Activated T-helper 17 cell treated with anti-CD3 and anti-CD28 coated beads, Interleukin-2, amount 50 U/mL, for 72 hours (primary cell): ENCODE results near the gene ANKRD30A. TPM values are rescaled to one million over a fixed set of nuclear protein-coding genes. Genes with fewer than 3 reads are reported as not detected.
"Not testable (repeated sequence)": the region's sequence is repeated elsewhere in the genome, so short reads cannot be mapped to it uniquely, and the experiment has no call there.

ENCODE experiments used
- ATAC-seq: fragments of 150-1000 bp; cut with Tn5 transposase; replicated peaks from 2 replicates; pipeline ENCODE4 v1.10.0; 2021; ENCODE audit warnings: mild to moderate bottlenecking, moderate library complexity
- H3K27ac Mint-ChIP-seq: one replicate; pipeline ENCODE4 v1.8.0; 2022; ENCODE audit warnings: mixed read lengths
- H3K27me3 Mint-ChIP-seq: one replicate; pipeline ENCODE4 v1.8.0; 2022; ENCODE audit warnings: mixed read lengths
- H3K36me3 Mint-ChIP-seq: one replicate; pipeline ENCODE4 v1.8.0; 2022; ENCODE audit warnings: low read depth, mild to moderate bottlenecking, mixed read lengths
- H3K4me1 Mint-ChIP-seq: one replicate; pipeline ENCODE4 v1.8.0; 2022; ENCODE audit warnings: mixed read lengths
- H3K4me3 Mint-ChIP-seq: one replicate; pipeline ENCODE4 v1.8.0; 2022; ENCODE audit warnings: mild to moderate bottlenecking, mixed read lengths
- H3K9me3 Mint-ChIP-seq: one replicate; pipeline ENCODE4 v1.8.0; 2022; ENCODE audit warnings: mixed read lengths
- total RNA-seq, 2 donors: library from RNA; stranded (reverse); gene quantifications; one replicate each; pipeline ENCODE4 v1.2.3, GENCODE V29; 2022

The ANKRD30A gene
- total RNA-seq, 2 donors from 2014 or later: not detected

DNA sequence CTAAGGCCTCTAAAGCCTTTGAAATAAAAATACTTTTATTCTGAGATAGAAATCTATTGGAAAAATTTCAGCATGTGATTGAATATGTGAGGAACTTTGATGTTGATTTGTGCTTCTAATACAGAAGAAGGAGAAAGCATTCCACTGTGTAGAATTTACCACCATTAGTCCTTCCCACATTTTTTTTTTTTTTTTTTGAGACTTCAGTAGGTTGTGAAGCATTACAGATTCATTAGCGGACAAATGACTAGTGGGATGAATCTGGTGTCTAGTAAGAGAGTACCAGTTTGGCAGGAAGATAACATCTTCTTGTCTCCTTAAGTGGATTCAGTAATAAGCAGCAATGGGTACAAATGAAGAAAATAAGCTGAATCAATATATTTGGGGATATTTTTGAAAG, 95.5 kb downstream of the ANKRD30A start:
- Mint-ChIP-seq H3K36me3 (no peaks in the 10 kb centered on the region), H3K4me1 (no peaks in the 10 kb centered on the region), H3K4me3 (no peak overlapping the region), H3K9me3 (peaks cover 8% of the 10 kb centered on the region), H3K27ac (no peak overlapping the region), H3K27me3 (no peaks in the 10 kb centered on the region)
- no peak for ATAC-seq

GRCh38 chr10:37222046-37222445, 96.6 kb downstream of the ANKRD30A start:
- no peak overlapping the region for H3K4me3 Mint-ChIP-seq
- ATAC-seq: no peak
- H3K27ac Mint-ChIP-seq: no peak overlapping the region
- H3K36me3 Mint-ChIP-seq: no peaks in the 10 kb centered on the region
- no peaks in the 10 kb centered on the region for H3K27me3 Mint-ChIP-seq
- peaks cover 8% of the 10 kb centered on the region for H3K9me3 Mint-ChIP-seq
- no peaks in the 10 kb centered on the region for H3K4me1 Mint-ChIP-seq

DNA sequence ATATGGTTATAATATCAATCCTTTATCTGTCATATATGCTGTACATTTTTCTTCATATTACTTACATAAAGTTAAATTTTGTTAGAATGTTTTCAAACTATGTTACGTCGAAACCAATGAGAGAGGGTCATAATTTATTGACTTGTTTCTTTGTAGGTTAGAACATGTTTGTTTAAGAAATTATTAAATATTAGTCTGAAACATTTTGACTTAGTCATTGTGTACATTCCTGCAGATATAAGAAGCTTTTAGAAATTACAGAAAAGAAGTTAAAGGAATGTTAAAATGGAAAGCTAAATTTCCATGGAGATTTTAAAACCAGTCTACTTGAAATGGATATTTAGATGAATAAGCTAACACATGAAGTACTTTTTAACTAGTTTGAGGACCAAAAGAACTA, 99.8 kb downstream of the ANKRD30A start:
- H3K36me3 Mint-ChIP-seq: no peaks in the 10 kb centered on the region
- no peak for ATAC-seq
- H3K9me3 Mint-ChIP-seq: peaks cover 12% of the 10 kb centered on the region
- H3K4me1 Mint-ChIP-seq: no peaks in the 10 kb centered on the region
- no peak overlapping the region for H3K27ac Mint-ChIP-seq
- no peak overlapping the region for H3K4me3 Mint-ChIP-seq
- no peaks in the 10 kb centered on the region for H3K27me3 Mint-ChIP-seq

DNA sequence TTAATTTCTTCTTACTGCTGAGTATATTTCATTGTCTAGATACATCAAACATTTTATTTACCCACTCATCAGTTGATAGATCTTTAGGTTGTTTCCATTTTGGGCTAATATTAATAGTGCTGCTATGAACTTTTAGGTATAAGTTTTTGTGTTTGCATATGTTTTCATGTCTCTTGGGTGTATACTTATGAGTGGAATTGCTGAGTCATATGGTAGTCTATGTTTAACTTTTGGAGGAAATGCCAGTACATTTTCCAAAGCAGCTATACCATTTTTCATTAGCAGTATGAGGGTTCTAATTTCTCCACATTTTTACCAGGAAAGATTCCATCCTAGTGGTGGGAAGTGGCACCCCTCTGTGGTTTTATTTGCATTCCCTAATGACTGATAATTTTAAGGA, 101.1 kb downstream of the ANKRD30A start:
- Mint-ChIP-seq H3K27me3 (no peaks in the 10 kb centered on the region), H3K4me3 (no peak overlapping the region), H3K27ac (no peak overlapping the region), H3K36me3 (no peaks in the 10 kb centered on the region), H3K4me1 (no peaks in the 10 kb centered on the region), H3K9me3 (peaks cover 12% of the 10 kb centered on the region)
- no peak for ATAC-seq

- Mint-ChIP-seq H3K4me1 (no peaks in the 10 kb centered on the region), H3K36me3 (no peaks in the 10 kb centered on the region)
Observed at GRCh38 chr10:37234692-37235091, 109.3 kb downstream of the ANKRD30A start.

DNA sequence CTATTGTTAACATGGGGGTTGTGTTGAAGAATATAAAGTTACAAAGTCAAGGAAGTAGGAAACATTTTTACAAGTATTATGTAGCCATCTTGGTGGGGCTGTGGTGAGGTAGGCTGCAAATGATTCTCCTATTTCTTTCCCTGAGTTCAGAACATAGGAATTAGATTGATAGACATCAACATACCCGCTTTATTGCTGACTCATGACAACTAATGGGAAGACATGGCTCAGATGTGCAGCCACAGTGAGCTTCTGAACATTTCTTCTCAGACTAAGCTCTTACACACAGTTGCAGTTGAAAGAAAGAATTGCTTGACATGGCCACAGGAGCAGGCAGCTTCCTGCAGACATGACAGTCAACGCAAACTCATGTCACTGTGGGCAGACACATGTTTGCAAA, 110.7 kb downstream of the ANKRD30A start:
- Mint-ChIP-seq H3K4me3 (no peak overlapping the region), H3K36me3 (no peaks in the 10 kb centered on the region), H3K4me1 (no peaks in the 10 kb centered on the region), H3K27ac (no peak overlapping the region), H3K9me3 (peaks cover 4% of the 10 kb centered on the region), H3K27me3 (no peaks in the 10 kb centered on the region)
- ATAC-seq: no peak

More at GRCh38 chr10:37234692-37235091, 109.3 kb downstream of the ANKRD30A start:
- Mint-ChIP-seq H3K4me3 (no peak overlapping the region), H3K27me3 (no peaks in the 10 kb centered on the region), H3K9me3 (no peaks in the 10 kb centered on the region), H3K27ac (no peak overlapping the region)
- ATAC-seq: no peak

- Mint-ChIP-seq H3K9me3 (peaks cover 9% of the 10 kb centered on the region), H3K27me3 (no peaks in the 10 kb centered on the region), H3K4me3 (no peak overlapping the region), H3K27ac (no peak overlapping the region), H3K4me1 (no peaks in the 10 kb centered on the region), H3K36me3 (no peaks in the 10 kb centered on the region)
- no peak for ATAC-seq
Observed at GRCh38 chr10:37240223-37240622, 114.8 kb downstream of the ANKRD30A start.

- peaks cover 12% of the 10 kb centered on the region for H3K9me3 Mint-ChIP-seq
- H3K4me1 Mint-ChIP-seq: no peaks in the 10 kb centered on the region
- no peak for ATAC-seq
- H3K4me3 Mint-ChIP-seq: no peak overlapping the region
- no peaks in the 10 kb centered on the region for H3K27me3 Mint-ChIP-seq
- no peak overlapping the region for H3K27ac Mint-ChIP-seq
- H3K36me3 Mint-ChIP-seq: no peaks in the 10 kb centered on the region
Observed at GRCh38 chr10:37246637-37247036, 121.2 kb downstream of the ANKRD30A start.

GRCh38 chr10:37255837-37256236, 130.4 kb downstream of the ANKRD30A start:
- peaks cover 12% of the 10 kb centered on the region for H3K9me3 Mint-ChIP-seq
- ATAC-seq, H3K4me3 Mint-ChIP-seq, H3K36me3 Mint-ChIP-seq, H3K27ac Mint-ChIP-seq, H3K27me3 Mint-ChIP-seq, H3K4me1 Mint-ChIP-seq: not testable (repeated sequence)

GRCh38 chr10:37263304-37263703, 137.9 kb downstream of the ANKRD30A start:
- ATAC-seq: no peak
- H3K4me1 Mint-ChIP-seq: no peaks in the 10 kb centered on the region
- H3K9me3 Mint-ChIP-seq: no peaks in the 10 kb centered on the region
- H3K27ac Mint-ChIP-seq: no peak overlapping the region
- no peaks in the 10 kb centered on the region for H3K27me3 Mint-ChIP-seq
- no peak overlapping the region for H3K4me3 Mint-ChIP-seq
- no peaks in the 10 kb centered on the region for H3K36me3 Mint-ChIP-seq

DNA sequence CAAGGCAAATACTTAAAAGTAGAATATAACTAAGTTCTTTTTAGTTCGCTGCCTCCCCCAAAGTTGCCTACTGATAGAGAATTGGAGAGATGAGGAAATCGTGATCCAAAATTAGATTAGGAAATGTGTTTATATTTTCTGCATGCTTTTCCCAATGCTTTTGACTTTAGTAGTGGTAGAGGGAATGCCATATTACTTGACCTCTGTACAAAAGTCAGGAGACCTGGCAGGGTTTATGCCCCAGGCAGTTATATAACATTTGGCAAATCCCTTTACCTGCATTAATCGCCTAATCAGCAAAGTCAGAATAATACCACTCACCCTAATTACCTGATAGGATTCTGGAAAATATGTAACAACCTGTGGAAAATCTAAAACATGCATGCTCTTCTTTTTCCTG, 142.9 kb downstream of the ANKRD30A start:
- no peak overlapping the region for H3K4me3 Mint-ChIP-seq
- no peak for ATAC-seq
- no peaks in the 10 kb centered on the region for H3K27me3 Mint-ChIP-seq
- H3K36me3 Mint-ChIP-seq: no peaks in the 10 kb centered on the region
- no peaks in the 10 kb centered on the region for H3K9me3 Mint-ChIP-seq
- H3K4me1 Mint-ChIP-seq: no peaks in the 10 kb centered on the region
- no peak overlapping the region for H3K27ac Mint-ChIP-seq

DNA sequence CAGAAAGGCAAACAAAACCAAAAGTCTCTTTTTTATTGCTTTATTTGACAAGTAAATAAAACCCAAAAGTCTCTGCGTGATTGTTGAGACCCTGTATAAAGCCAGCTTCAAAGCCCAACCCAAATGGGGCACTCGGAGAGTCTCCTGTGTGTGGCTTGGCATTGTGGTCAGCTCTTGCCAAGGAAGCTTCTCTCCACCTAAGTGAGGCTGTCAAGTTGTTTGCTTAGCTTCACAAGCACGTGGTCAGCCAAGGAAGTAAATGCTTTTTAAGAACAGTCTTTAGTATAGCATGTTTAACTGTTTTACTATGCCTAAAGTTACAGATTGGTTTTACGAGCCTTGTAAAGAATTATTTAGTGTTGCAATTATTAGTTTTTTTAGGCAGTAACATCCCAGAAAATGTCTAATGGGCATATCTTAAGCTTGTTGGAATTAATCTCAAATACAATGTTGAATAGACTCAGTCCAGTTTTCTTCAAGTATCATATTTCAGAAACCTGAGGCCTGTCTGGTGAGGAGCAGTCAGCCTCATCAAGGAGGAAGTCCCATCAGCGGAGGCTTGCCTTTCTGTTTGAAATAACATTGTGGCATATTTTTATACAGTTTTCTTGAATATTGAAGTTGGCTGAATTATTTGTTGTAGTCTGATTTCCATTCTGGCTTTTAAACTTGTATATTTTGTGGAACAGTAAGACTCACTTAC, 144.3 kb downstream of the ANKRD30A start:
- no peaks in the 10 kb centered on the region for H3K4me1 Mint-ChIP-seq
- H3K4me3 Mint-ChIP-seq: no peak overlapping the region
- H3K27me3 Mint-ChIP-seq: no peaks in the 10 kb centered on the region
- H3K27ac Mint-ChIP-seq: no peak overlapping the region
- H3K36me3 Mint-ChIP-seq: no peaks in the 10 kb centered on the region
- peaks cover 4% of the 10 kb centered on the region for H3K9me3 Mint-ChIP-seq
- ATAC-seq: no peak

GRCh38 chr10:37275216-37275777, 149.9 kb downstream of the ANKRD30A start:
- Mint-ChIP-seq H3K4me1 (no peaks in the 10 kb centered on the region), H3K27me3 (no peaks in the 10 kb centered on the region), H3K36me3 (no peaks in the 10 kb centered on the region), H3K4me3 (no peak overlapping the region), H3K27ac (no peak overlapping the region), H3K9me3 (peaks cover 23% of the 10 kb centered on the region)
- ATAC-seq: no peak

- H3K36me3 Mint-ChIP-seq: no peaks in the 10 kb centered on the region
- H3K4me1 Mint-ChIP-seq: no peaks in the 10 kb centered on the region
- no peaks in the 10 kb centered on the region for H3K27me3 Mint-ChIP-seq
- no peak for ATAC-seq
- no peak overlapping the region for H3K4me3 Mint-ChIP-seq
- peaks cover 24% of the 10 kb centered on the region for H3K9me3 Mint-ChIP-seq
- no peak overlapping the region for H3K27ac Mint-ChIP-seq
Observed at GRCh38 chr10:37285063-37285462, 159.7 kb downstream of the ANKRD30A start.

- ATAC-seq: no peak
- H3K4me1 Mint-ChIP-seq: no peaks in the 10 kb centered on the region
- no peaks in the 10 kb centered on the region for H3K36me3 Mint-ChIP-seq
- no peaks in the 10 kb centered on the region for H3K27me3 Mint-ChIP-seq
- no peak overlapping the region for H3K27ac Mint-ChIP-seq
- H3K9me3 Mint-ChIP-seq: peaks cover 24% of the 10 kb centered on the region
- H3K4me3 Mint-ChIP-seq: no peak overlapping the region
Observed at GRCh38 chr10:37289833-37290464, 164.6 kb downstream of the ANKRD30A start.
